GM10847 (cell line): ENCODE measurements around the gene N4BP2L1.

Experiments
- POLR2A ChIP-seq: IDR thresholded peaks from 2 replicates; pipeline ENCODE4 v1.6.1; 2011; ENCODE audit not compliant: insufficient read length; ENCODE audit errors: extremely low read depth

Gene N4BP2L1

GRCh38 chr13:32447894-32448623, 20.1 kb upstream of the N4BP2L1 start:
- no peak for TF ChIP-seq POLR2A

GRCh38 chr13:32446773-32447465, 19.0 kb upstream of the N4BP2L1 start:
- TF ChIP-seq POLR2A, result no peak

- TF ChIP-seq POLR2A, result no peak
These were observed 18.3 kb upstream of the N4BP2L1 start for GRCh38 chr13:32446220-32446619.

- no peak for TF ChIP-seq POLR2A
These were observed 17.5 kb upstream of the N4BP2L1 start for GRCh38 chr13:32445461-32445860.

GRCh38 chr13:32443111-32443510, 15.2 kb upstream of the N4BP2L1 start:
- TF ChIP-seq POLR2A, result no peak

- no peak for TF ChIP-seq POLR2A
These were observed 10.9 kb upstream of the N4BP2L1 start for GRCh38 chr13:32438871-32439270.

- TF ChIP-seq POLR2A, result no peak
These were observed 4.9 kb upstream of the N4BP2L1 start for GRCh38 chr13:32432856-32433255.

- no peak for TF ChIP-seq POLR2A
These were observed 3.4 kb upstream of the N4BP2L1 start for GRCh38 chr13:32431361-32431760.

- TF ChIP-seq POLR2A, result no peak
These were observed 2.3 kb upstream of the N4BP2L1 start for GRCh38 chr13:32430018-32430747.

GRCh38 chr13:32429433-32429909, 1.5 kb upstream of the N4BP2L1 start:
- TF ChIP-seq POLR2A, result no peak

- no peak for TF ChIP-seq POLR2A
These were observed 877 bp upstream of the N4BP2L1 start for GRCh38 chr13:32428581-32429432.

- peak; percentile 11 for TF ChIP-seq POLR2A
These were observed 709 bp downstream of the N4BP2L1 start for GRCh38 chr13:32426990-32427851.

- TF ChIP-seq POLR2A, result no peak
These were observed 1.5 kb downstream of the N4BP2L1 start for GRCh38 chr13:32426191-32426989.
